Activated CD8-positive, alpha-beta memory T cell treated with anti-CD3 and anti-CD28 coated beads, Interleukin-2, amount 50 U/mL, for 1 hour (primary cell): ENCODE results near the gene SRSF12.
"Not testable (repeated sequence)": the region's sequence is repeated elsewhere in the genome, so short reads cannot be mapped to it uniquely, and the experiment has no call there.

Source experiments
- DNase-seq: peaks from one replicate; pipeline ENCODE4 v3.0.0-alpha.2; 2020; ENCODE audit errors: extremely low read depth

Gene SRSF12

GRCh38 chr6:89073014-89073620 is 44.8 kb downstream of the SRSF12 start:
- no peak for DNase-seq

- no peak for DNase-seq
These were observed 46.8 kb downstream of the SRSF12 start for GRCh38 chr6:89071036-89071435.

- no peak for DNase-seq
These were observed 48.2 kb downstream of the SRSF12 start for GRCh38 chr6:89069536-89070163.

- no peak for DNase-seq
These were observed 49.2 kb downstream of the SRSF12 start for GRCh38 chr6:89068695-89069094.

- DNase-seq = no peak
These were observed 50.1 kb downstream of the SRSF12 start for GRCh38 chr6:89067796-89068195.

GRCh38 chr6:89066940-89067646 is 50.8 kb downstream of the SRSF12 start:
- no peak for DNase-seq

GRCh38 chr6:89066121-89066520 is 51.8 kb downstream of the SRSF12 start:
- DNase-seq = not testable (repeated sequence)

GRCh38 chr6:89064931-89065330 is 52.9 kb downstream of the SRSF12 start:
- DNase-seq = not testable (repeated sequence)

GRCh38 chr6:89063881-89064280 is 54.0 kb downstream of the SRSF12 start:
- no peak for DNase-seq

GRCh38 chr6:89059227-89059626 is 58.6 kb downstream of the SRSF12 start:
- no peak for DNase-seq

GRCh38 chr6:89058627-89059026 is 59.2 kb downstream of the SRSF12 start:
- DNase-seq = no peak

- no peak for DNase-seq
These were observed 60.1 kb downstream of the SRSF12 start for GRCh38 chr6:89057759-89058158.

GRCh38 chr6:89054208-89054607 is 63.7 kb downstream of the SRSF12 start:
- DNase-seq = no peak

- no peak for DNase-seq
These were observed 66.2 kb downstream of the SRSF12 start for GRCh38 chr6:89051676-89052075.

- no peak for DNase-seq
These were observed 67.2 kb downstream of the SRSF12 start for GRCh38 chr6:89050697-89051096.

- no peak for DNase-seq
These were observed 67.7 kb downstream of the SRSF12 start for GRCh38 chr6:89050155-89050554.

- no peak for DNase-seq
These were observed 68.9 kb downstream of the SRSF12 start for GRCh38 chr6:89048985-89049384.

- no peak for DNase-seq
These were observed 69.5 kb downstream of the SRSF12 start for GRCh38 chr6:89048288-89048923.

- DNase-seq = no peak
These were observed 70.4 kb downstream of the SRSF12 start for GRCh38 chr6:89047473-89047872.
